Measurements from ENCODE around the gene KRT1. TPM values are rescaled to one million over a fixed set of nuclear protein-coding genes. Genes with fewer than 3 reads are reported as not detected.

The KRT1 gene
- total RNA-seq, 2 experiments from 2014 or later = not detected

DNA sequence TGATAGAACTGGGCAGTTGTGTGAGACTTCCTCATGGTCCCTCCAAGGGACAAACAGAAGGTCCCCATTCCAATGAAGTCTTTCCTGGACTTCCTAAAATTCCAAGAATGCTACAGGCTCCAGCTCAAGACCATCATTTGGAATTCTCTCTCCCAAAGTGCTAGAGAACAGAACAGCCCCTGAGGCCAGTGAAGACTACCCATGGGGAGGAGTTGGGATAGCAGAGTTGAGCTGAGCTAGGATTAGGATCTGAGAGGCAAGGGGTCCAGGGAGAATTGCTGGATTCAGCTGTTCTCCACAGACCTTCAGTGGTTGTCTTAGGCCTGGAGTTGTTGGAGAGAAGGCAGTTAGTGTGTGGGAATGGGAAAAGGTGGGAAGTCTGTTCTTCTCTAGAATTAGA, 10.8 kb downstream of the KRT1 start:
- no peak for DNase-seq
- ATAC-seq = no peak
- Mint-ChIP-seq H3K27ac (no peak overlapping the region), H3K9me3 (ENCODE audit: low read depth) (no peaks in the 10 kb centered on the region), H3K4me3 (no peak overlapping the region), H3K4me1 (peaks cover 3% of the 10 kb centered on the region), H3K27me3 (no peaks in the 10 kb centered on the region), H3K36me3 (ENCODE audit: low read depth) (no peaks in the 10 kb centered on the region)
- intact Hi-C loops (cut with DNase I, micrococcal nuclease) = no loop called here
- ChIA-PET CTCF (interaction anchor here (0.7 to 1.1 kb wide), 2 partner anchors 210 to 274 kb away, joined by 3 read pairs; no protein-coding TSS in a partner anchor), POLR2A (no interaction called here)

DNA sequence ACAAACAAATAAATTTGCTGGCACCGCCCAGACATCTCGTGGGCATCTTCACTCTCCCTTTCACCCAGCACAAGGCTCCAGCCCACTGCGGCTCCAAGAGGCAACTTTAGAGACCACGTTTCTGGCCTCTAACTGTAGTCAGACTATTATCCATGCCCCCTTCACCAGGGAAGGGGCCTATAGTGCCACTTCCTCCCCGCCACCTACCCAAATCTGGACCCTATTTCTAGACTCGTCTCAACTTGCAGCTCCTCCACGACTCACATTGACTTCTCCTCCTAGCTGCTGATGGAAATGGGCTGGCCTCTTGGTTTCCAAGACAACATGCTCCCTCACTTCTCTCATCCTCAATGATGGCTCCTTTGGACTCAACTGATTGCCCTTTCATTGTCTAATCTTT, 12.3 kb downstream of the KRT1 start:
- no peak for DNase-seq
- ATAC-seq = no peak
- H3K9me3 Mint-ChIP-seq (ENCODE audit: low read depth) = no peaks in the 10 kb centered on the region
- no peaks in the 10 kb centered on the region for H3K4me1 Mint-ChIP-seq
- no peaks in the 10 kb centered on the region for H3K36me3 Mint-ChIP-seq (ENCODE audit: low read depth)
- H3K4me3 Mint-ChIP-seq = no peak overlapping the region
- ChIA-PET CTCF (interaction anchor here (0.8 to 0.9 kb wide), 2 partner anchors 210 to 213 kb away, joined by 3 read pairs; no protein-coding TSS in a partner anchor), POLR2A (no interaction called here)
- H3K27ac Mint-ChIP-seq = no peak overlapping the region
- intact Hi-C loops (cut with DNase I, micrococcal nuclease) = no loop called here
- no peaks in the 10 kb centered on the region for H3K27me3 Mint-ChIP-seq

DNA sequence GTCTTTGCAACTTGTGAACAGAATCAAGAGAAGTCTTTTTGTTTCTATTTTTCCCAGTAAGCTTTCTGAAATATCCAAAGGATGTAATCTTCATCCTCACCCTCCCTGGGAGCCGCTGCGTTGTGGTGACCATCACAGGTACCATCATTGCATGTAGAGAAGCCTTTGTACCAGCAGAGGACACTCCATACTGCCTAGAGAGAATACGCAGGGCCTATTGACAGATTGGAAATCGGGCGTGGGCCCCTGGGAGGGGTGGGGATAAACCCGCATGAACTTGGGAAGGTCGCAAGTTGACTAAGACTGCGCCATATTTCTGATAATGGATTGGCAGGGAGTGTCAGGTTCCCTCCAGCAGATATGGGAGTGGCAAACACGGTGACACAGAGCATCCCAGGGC, 12.7 kb downstream of the KRT1 start:
- no peaks in the 10 kb centered on the region for H3K9me3 Mint-ChIP-seq (ENCODE audit: low read depth)
- no peak for ATAC-seq
- H3K36me3 Mint-ChIP-seq (ENCODE audit: low read depth) = no peaks in the 10 kb centered on the region
- intact Hi-C loops (cut with DNase I, micrococcal nuclease) = no loop called here
- no peak overlapping the region for H3K27ac Mint-ChIP-seq
- no peak for DNase-seq
- no peaks in the 10 kb centered on the region for H3K27me3 Mint-ChIP-seq
- POLR2A ChIA-PET = no interaction called here
- no peak overlapping the region for H3K4me3 Mint-ChIP-seq
- H3K4me1 Mint-ChIP-seq = no peaks in the 10 kb centered on the region
- CTCF ChIA-PET = interaction anchor here (0.8 to 0.9 kb wide), 3 partner anchors 11 to 213 kb away, joined by 3 read pairs; no protein-coding TSS in a partner anchor

DNA sequence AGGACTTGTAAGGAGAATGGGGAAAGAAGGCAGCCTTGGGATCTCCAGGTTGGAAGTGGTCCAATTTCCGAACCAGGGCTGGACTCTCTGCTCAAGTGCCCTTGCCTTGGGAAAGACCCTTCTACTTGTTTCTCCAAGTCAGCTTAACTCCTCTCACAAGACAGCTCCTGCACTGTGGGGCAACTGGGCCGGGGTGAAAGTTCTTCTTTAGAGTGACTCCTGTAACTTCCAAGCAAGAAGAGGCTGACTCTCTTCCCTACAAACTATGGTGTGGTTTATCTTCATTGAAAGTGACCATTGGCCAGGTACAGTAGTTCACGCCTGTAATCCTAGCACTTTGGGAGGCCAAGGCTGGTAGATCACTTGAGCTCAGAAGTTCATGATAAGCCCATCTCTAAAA, 13.7 kb downstream of the KRT1 start:
- no peak for DNase-seq
- Mint-ChIP-seq H3K9me3 (ENCODE audit: low read depth) (no peaks in the 10 kb centered on the region), H3K4me1 (no peaks in the 10 kb centered on the region), H3K4me3 (no peak overlapping the region), H3K27ac (no peak overlapping the region), H3K27me3 (no peaks in the 10 kb centered on the region), H3K36me3 (ENCODE audit: low read depth) (no peaks in the 10 kb centered on the region)
- ChIA-PET POLR2A (no interaction called here), CTCF (no interaction called here)
- intact Hi-C loops (cut with DNase I, micrococcal nuclease) = no loop called here
- no peak for ATAC-seq

DNA sequence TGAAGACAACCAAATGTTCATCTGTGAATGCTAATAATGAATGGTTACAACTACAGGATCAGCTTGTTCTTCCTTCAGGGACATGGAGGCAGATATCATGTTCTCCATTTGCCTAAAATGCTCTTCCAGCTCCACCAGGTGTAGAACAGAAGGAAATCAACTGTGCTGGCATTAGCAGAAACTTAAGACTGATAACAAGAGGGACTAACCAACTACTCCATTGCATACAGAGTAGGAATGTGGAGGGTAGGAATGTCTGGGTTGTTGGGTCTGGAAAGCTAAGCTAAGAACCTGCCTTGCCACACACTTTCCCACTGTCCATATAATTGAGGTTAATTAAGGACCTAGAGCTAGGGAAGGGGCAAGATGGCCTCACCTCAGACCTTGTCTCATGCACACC, 16.8 kb downstream of the KRT1 start:
- CTCF ChIA-PET = no interaction called here
- Mint-ChIP-seq H3K36me3 (ENCODE audit: low read depth) (no peaks in the 10 kb centered on the region), H3K4me1 (no peaks in the 10 kb centered on the region), H3K27me3 (no peaks in the 10 kb centered on the region), H3K27ac (no peak overlapping the region), H3K9me3 (ENCODE audit: low read depth) (no peaks in the 10 kb centered on the region), H3K4me3 (no peak overlapping the region)
- intact Hi-C loops (cut with DNase I, micrococcal nuclease) = no loop called here
- no peak for DNase-seq
- POLR2A ChIA-PET = no interaction called here
- no peak for ATAC-seq

DNA sequence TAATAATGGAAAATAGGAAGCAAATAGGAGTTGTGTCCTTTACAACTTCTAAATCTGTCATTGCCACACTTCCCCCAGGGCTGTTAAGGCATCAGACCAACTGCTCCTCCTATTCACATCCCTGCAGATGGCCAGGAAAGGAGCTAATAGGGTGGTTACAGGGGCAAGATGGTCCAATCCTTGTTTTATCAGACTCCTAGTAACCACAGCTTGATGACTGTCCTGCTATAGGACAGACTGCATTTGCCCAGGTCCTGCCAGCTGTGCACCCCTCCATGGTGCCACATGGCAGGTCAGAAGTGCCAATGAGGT, 17.3 kb downstream of the KRT1 start:
- no peak overlapping the region for H3K4me3 Mint-ChIP-seq
- no peak for DNase-seq
- no peaks in the 10 kb centered on the region for H3K4me1 Mint-ChIP-seq
- intact Hi-C loops (cut with DNase I, micrococcal nuclease) = no loop called here
- H3K36me3 Mint-ChIP-seq (ENCODE audit: low read depth) = no peaks in the 10 kb centered on the region
- ChIA-PET POLR2A (no interaction called here), CTCF (no interaction called here)
- H3K9me3 Mint-ChIP-seq (ENCODE audit: low read depth) = no peaks in the 10 kb centered on the region
- H3K27me3 Mint-ChIP-seq = no peaks in the 10 kb centered on the region
- H3K27ac Mint-ChIP-seq = no peak overlapping the region
- no peak for ATAC-seq

DNA sequence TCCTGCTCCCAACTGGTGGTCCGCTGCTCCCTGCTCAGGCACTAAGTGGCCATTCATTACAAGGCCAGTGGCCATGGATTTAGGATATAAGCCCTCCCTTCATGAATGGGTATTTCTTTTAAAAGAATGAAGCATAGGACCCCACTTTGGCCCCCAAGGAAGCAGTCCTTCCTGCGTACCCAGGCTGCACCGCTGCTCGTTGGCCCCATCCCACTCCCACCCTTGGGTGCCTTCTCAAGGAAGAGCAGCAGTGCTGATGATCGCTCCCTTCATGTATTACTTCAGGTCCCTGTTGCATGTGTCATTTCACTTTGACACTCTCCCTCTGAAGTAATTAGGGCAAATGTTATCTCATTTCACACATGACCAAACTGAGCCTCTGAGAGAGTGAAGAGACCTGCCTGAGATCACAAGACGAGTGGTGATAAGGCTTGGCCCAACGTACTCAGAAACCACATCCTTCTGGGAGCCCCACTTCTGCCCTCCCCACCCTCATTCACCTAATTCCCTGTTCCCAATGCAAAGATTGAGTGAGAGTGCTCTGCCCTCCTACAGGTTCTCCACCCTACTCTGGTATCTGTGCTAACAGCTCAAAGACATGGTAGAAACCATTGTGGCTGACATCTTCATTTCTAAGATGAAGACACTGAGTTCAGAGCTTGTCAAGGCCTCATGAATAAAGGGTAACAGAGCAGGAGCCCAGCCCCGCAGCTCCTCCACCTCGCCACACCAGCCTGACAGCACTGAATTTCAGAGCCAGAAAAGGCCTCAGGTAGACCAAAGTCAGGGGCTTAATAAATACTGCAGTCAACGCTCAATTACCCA, 17.9 kb downstream of the KRT1 start:
- H3K27ac Mint-ChIP-seq = no peak overlapping the region
- intact Hi-C loops (cut with DNase I, micrococcal nuclease) = no loop called here
- H3K36me3 Mint-ChIP-seq (ENCODE audit: low read depth) = no peaks in the 10 kb centered on the region
- no peak for DNase-seq
- POLR2A ChIA-PET = no interaction called here
- CTCF ChIA-PET = interaction anchor here (0.7 kb wide), 1 partner anchor 208 kb away, joined by 3 read pairs; no protein-coding TSS in a partner anchor
- H3K4me1 Mint-ChIP-seq = no peaks in the 10 kb centered on the region
- no peaks in the 10 kb centered on the region for H3K27me3 Mint-ChIP-seq
- no peaks in the 10 kb centered on the region for H3K9me3 Mint-ChIP-seq (ENCODE audit: low read depth)
- no peak for ATAC-seq
- H3K4me3 Mint-ChIP-seq = no peak overlapping the region

DNA sequence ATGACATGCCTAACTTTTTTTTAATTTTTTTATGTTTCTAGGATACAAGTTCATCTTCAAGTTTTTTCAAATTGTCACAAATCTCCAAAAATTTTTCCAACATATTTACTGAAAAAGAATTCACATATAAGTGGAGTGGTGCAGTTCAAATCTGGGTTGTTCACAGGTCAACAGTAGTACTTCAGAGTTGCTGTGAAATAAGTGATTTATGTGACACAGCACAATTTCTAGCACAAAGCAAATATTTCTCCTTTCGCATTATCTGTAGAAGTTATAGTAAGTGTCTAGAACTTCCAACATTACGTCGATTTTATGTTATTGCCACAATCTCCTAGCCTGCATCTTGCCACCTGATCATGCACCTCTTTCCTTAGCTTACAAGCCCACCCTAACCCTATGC, 18.5 kb downstream of the KRT1 start:
- Mint-ChIP-seq H3K4me1 (peaks cover 2% of the 10 kb centered on the region), H3K27ac (no peak overlapping the region), H3K4me3 (no peak overlapping the region), H3K27me3 (no peaks in the 10 kb centered on the region), H3K9me3 (ENCODE audit: low read depth) (no peaks in the 10 kb centered on the region), H3K36me3 (ENCODE audit: low read depth) (no peaks in the 10 kb centered on the region)
- ATAC-seq = no peak
- CTCF ChIA-PET = interaction anchor here (0.7 kb wide), 1 partner anchor 209 kb away, joined by 3 read pairs; no protein-coding TSS in a partner anchor
- DNase-seq = no peak
- intact Hi-C loops (cut with DNase I, micrococcal nuclease) = no loop called here
- POLR2A ChIA-PET = no interaction called here

DNA sequence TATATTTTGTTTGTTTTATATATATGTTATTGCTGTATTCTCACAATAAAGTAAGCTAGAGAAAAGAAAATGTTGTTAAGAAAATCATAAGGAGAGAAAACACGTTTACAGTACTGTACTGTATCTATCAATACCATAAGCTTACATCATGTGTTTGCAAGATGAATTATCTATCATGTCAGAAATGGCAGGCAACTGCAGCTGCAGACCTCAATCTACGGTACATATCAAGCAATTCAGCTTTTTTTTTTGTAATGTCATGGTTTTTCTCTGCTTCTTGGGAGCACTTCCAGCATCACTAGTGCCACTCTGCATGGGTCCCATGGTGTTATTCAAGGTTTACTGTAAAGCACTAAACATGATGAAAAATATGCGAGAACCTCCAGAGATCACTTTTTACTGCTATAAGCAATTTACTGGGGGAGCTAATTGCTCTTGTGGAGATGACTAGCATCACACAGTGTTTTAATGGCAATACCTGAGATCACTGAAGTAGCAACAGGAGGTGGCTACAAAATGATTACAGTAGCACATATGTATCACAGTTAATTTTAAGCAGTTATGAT, 19.2 kb downstream of the KRT1 start:
- POLR2A ChIA-PET = interaction anchor here (0.6 kb wide), 1 partner anchor 1837 kb away, joined by 5 read pairs; no protein-coding TSS in a partner anchor

DNA sequence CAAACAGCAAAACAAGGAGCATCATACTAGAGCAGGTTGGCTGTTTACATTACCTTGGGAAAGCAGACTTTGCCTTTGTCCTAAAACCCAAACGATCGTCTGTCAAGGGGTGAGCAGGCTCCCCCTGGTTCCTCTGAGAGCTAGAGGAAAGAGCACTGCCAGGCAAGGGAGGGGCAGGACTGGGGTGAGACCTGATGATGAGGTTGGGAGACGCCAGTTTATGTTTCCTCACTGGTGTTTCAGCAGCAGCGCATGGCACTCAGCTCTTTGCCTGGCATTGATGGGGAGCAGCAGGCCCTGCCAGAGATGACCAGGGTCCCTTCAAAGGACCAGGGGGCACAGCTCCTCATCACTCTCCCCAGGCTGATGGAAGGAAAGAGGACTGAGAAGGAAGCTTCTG, 20.3 kb downstream of the KRT1 start:
- no peak for DNase-seq
- Mint-ChIP-seq H3K4me3 (no peak overlapping the region), H3K4me1 (peaks cover 9% of the 10 kb centered on the region), H3K36me3 (ENCODE audit: low read depth) (no peaks in the 10 kb centered on the region), H3K27me3 (no peaks in the 10 kb centered on the region), H3K27ac (no peak overlapping the region), H3K9me3 (ENCODE audit: low read depth) (no peaks in the 10 kb centered on the region)
- ChIA-PET CTCF (interaction anchor here (0.7 to 1.3 kb wide), 2 partner anchors 206 to 312 kb away, joined by 4 read pairs; no protein-coding TSS in a partner anchor), POLR2A (interaction anchor here (0.9 kb wide), 1 partner anchor 75 kb away, joined by 4 read pairs; no protein-coding TSS in a partner anchor)
- no peak for ATAC-seq
- intact Hi-C loops (cut with DNase I, micrococcal nuclease) = no loop called here

More for the DNA sequence above, 19.2 kb downstream of the KRT1 start:
- H3K27me3 Mint-ChIP-seq = no peaks in the 10 kb centered on the region
- no peaks in the 10 kb centered on the region for H3K9me3 Mint-ChIP-seq (ENCODE audit: low read depth)
- CTCF ChIA-PET = interaction anchor here (1.3 kb wide), 1 partner anchor 204 kb away, joined by 4 read pairs; no protein-coding TSS in a partner anchor
- H3K4me3 Mint-ChIP-seq = no peak overlapping the region
- no peaks in the 10 kb centered on the region for H3K36me3 Mint-ChIP-seq (ENCODE audit: low read depth)
- intact Hi-C loops (cut with DNase I, micrococcal nuclease) = no loop called here
- H3K4me1 Mint-ChIP-seq = peaks cover 6% of the 10 kb centered on the region
- DNase-seq (no peak), ATAC-seq (no peak)
- no peak overlapping the region for H3K27ac Mint-ChIP-seq

DNA sequence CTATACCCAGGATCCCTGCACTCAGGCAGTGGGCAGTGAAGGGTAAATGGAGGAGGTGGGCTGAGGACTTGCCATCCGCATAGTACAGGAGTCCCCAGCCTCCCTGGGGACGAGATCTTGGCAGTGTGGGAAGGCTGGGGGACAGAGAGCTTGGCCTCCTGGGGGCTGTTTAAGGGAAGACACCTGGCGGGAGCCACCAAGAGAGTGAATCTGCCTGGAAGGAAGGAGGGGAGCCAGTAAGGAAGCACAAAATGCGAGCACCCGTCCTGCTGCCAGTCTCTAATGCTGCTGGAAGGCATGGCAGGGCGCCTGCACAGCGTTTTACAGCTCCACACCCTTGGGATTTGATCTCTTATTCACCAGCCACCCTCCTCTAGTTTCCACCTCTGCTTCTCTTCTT, 20.8 kb downstream of the KRT1 start:
- CTCF ChIA-PET = interaction anchor here (0.7 kb wide), 1 partner anchor 311 kb away, joined by 4 read pairs; no protein-coding TSS in a partner anchor
- intact Hi-C loops (cut with DNase I, micrococcal nuclease) = no loop called here
- no peak overlapping the region for H3K27ac Mint-ChIP-seq

DNA sequence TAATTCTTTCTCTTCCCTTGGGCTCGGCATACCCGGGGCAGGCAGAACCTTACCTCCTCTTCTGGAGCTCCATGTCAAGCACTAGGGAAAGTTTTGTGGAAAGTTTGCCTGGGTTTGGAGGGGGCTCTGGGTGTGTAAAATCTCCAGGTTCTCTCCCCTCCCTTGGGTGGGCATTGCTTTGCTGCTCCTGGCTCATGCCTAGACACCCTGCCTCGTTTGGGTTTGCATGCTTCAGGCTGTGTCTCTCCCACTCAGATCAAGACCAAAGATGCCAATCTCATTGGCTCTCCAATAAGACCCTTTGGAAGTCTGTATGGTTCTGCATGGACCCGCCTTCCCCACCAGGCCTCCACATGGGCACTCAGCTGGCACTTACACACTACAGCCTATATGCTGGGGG, 22.0 kb downstream of the KRT1 start:
- Mint-ChIP-seq H3K9me3 (ENCODE audit: low read depth) (no peaks in the 10 kb centered on the region), H3K4me1 (peaks cover 12% of the 10 kb centered on the region), H3K27ac (no peak overlapping the region), H3K27me3 (no peaks in the 10 kb centered on the region), H3K36me3 (ENCODE audit: low read depth) (no peaks in the 10 kb centered on the region), H3K4me3 (no peak overlapping the region)
- POLR2A ChIA-PET = no interaction called here
- CTCF ChIA-PET = no interaction called here
- DNase-seq (no peak), ATAC-seq (no peak)
- intact Hi-C loops (cut with DNase I, micrococcal nuclease) = no loop called here

More for the DNA sequence above, 20.8 kb downstream of the KRT1 start:
- Mint-ChIP-seq H3K4me3 (no peak overlapping the region), H3K27me3 (no peaks in the 10 kb centered on the region), H3K4me1 (peaks cover 12% of the 10 kb centered on the region), H3K9me3 (ENCODE audit: low read depth) (no peaks in the 10 kb centered on the region), H3K36me3 (ENCODE audit: low read depth) (no peaks in the 10 kb centered on the region)
- POLR2A ChIA-PET = interaction anchor here (0.9 kb wide), 1 partner anchor 75 kb away, joined by 4 read pairs; no protein-coding TSS in a partner anchor
- ATAC-seq (no peak), DNase-seq (no peak)

Data from activated CD4-positive, alpha-beta T cell treated with anti-CD3 and anti-CD28 coated beads for 36 hours (primary cell).